ENCODE results near the gene FUT3.

DNA sequence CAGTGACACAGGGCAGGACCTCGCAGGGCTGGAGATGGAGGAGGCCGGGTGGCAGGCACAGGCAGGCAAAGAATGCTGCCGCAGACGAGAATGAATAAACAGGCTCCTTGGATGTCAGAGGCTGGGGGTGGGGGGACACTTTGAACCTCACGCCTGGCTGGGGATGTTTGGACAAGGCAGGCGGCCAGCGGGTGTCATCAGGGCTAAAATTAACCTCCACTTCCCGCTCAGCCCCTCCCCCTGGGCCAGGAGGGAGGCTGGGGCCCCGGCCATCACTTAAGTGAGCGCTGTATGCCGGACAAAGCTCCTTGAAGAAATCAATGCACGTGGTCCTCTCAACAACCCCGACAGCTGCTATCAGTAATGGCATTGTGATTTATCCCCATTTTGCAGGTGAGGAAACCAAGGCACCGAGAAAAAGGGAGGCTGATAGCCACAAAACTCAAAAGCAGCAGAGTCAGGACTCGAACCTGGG lies 29.4 kb upstream of the FUT3 start:
- TF ChIP-seq POLR2A (IDR thresholded peaks at IDR 0.05) = no peak
- no peak for TF ChIP-seq CTCF (IDR thresholded peaks at IDR 0.05)

Data from right lobe of liver (tissue), 4 donors.